ENCODE data around the gene SAMD4B. TPM values are rescaled to one million over a fixed set of nuclear protein-coding genes. Genes with fewer than 3 reads are reported as not detected.
A peak's percentile ranks its signal among the peaks of the same experiment; 100 is the strongest.

Gene SAMD4B
- 113 and 122 TPM in 2 replicates for total RNA-seq (2014; rRNA removed; shearing (Covaris generic))

- no peaks in the 10 kb centered on the region for H3K27me3 ChIP-seq (ENCODE audit: control insufficient read depth, insufficient read depth, low read length)
- peak within 1 kb of the TSS; percentile 88 for H3K4me3 ChIP-seq (ENCODE audit: insufficient read depth, low read depth, low read length)
- no peaks in the 10 kb centered on the region for H3K36me3 ChIP-seq (replicated peaks; ENCODE audit: control insufficient read depth, insufficient read depth, low read length)
- peak; percentile 100 for DNase-seq
These were observed at the start of gene SAMD4B for GRCh38 chr19:39341719-39342604. Gene SAMD4B, plus strand, starts transcription at chr19:39342421. Its CDS starts 14,473 bp downstream, at chr19:39356894.

GRCh38 chr19:39293394-39293793, 48.8 kb upstream of the SAMD4B start:
- Histone ChIP-seq H3K4me3 (ENCODE audit: insufficient read depth, low read depth, low read length) (no peak overlapping the region), H3K36me3 (replicated peaks; ENCODE audit: control insufficient read depth, insufficient read depth, low read length) (no peaks in the 10 kb centered on the region), H3K27me3 (ENCODE audit: control insufficient read depth, insufficient read depth, low read length) (peaks cover 4% of the 10 kb centered on the region; the same call in 1 of the 2 replicates)
- no peak for DNase-seq

DNA sequence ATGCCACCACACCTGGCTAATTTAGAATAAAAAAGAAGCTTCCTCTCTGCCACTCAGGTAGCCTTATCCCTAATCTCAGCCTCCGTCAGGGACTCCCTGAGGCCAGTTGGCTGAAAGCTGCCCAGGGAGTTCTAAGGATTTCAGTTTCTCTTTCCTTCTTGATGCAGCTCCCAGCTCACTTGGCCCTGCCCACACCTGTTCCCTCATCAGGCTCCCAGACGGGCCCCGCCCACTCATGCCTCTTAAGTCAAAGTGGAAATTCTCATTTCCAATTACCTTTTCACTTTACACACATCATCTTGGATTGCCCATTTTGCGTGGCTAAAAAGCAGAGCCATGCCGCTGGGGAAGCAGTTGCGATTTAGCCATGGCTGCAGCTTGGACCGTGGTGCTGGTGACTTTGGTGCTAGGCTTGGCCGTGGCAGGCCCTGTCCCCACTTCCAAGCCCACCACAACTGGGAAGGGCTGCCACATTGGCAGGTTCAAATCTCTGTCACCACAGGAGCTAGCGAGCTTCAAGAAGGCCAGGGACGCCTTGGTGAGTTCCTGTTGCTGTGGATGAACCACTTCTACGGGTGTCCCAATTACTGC, 46.1 kb upstream of the SAMD4B start, which contains the start of gene IFNL1:
IFNL1 (plus strand) TSS at position 353 of the 591 bp plus-strand sequence; CDS start at position 368, 15 bp downstream.
- DNase-seq: no peak
- peaks cover 4% of the 10 kb centered on the region; the same call in 1 of the 2 replicates for H3K27me3 ChIP-seq (ENCODE audit: control insufficient read depth, insufficient read depth, low read length)
- no peaks in the 10 kb centered on the region for H3K36me3 ChIP-seq (replicated peaks; ENCODE audit: control insufficient read depth, insufficient read depth, low read length)
- no peak within 1 kb of the TSS for H3K4me3 ChIP-seq (ENCODE audit: insufficient read depth, low read depth, low read length)

GRCh38 chr19:39296906-39297305, 45.3 kb upstream of the SAMD4B start:
- Histone ChIP-seq H3K27me3 (ENCODE audit: control insufficient read depth, insufficient read depth, low read length) (peaks cover 4% of the 10 kb centered on the region; the same call in 1 of the 2 replicates), H3K4me3 (ENCODE audit: insufficient read depth, low read depth, low read length) (no peak overlapping the region), H3K36me3 (replicated peaks; ENCODE audit: control insufficient read depth, insufficient read depth, low read length) (no peaks in the 10 kb centered on the region)
- DNase-seq: no peak

DNA sequence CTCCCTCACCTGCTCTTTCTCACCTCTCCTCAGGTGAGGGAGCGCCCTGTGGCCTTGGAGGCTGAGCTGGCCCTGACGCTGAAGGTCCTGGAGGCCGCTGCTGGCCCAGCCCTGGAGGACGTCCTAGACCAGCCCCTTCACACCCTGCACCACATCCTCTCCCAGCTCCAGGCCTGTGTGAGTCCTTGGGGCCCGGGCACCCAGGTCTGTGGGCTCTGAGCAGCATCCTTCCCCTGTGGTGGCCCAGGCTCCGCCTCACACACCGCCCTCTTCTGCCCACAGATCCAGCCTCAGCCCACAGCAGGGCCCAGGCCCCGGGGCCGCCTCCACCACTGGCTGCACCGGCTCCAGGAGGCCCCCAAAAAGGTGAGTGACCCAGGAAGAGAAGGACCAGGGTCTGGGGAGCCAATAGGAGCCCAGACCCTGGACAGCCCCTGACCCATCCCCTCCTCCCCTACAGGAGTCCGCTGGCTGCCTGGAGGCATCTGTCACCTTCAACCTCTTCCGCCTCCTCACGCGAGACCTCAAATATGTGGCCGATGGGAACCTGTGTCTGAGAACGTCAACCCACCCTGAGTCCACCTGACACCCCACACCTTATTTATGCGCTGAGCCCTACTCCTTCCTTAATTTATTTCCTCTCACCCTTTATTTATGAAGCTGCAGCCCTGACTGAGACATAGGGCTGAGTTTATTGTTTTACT, 44.1 kb upstream of the SAMD4B start:
- no peak overlapping the region for H3K4me3 ChIP-seq (ENCODE audit: insufficient read depth, low read depth, low read length)
- peaks cover 4% of the 10 kb centered on the region; the same call in 1 of the 2 replicates for H3K27me3 ChIP-seq (ENCODE audit: control insufficient read depth, insufficient read depth, low read length)
- no peak for DNase-seq
- no peaks in the 10 kb centered on the region for H3K36me3 ChIP-seq (replicated peaks; ENCODE audit: control insufficient read depth, insufficient read depth, low read length)

DNA sequence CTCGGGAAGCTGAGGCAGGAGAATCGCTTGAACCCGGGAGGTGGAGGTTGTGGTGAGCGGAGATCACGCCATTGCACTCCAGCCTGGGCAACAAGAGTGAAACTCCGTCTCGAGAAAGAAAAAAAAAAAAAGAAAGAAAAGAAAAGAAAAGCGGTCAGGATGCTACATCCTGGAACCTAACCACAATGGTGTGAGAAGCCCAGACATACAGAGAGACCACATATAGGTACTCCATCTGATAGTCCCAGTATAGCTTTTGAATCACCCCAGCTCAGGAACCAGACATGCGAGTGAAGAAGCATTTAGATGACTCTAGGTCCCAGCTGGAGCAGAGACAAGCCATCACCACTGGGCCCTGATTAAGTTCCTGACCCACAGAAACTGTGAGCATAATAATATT, 42.8 kb upstream of the SAMD4B start:
- H3K36me3 ChIP-seq (replicated peaks; ENCODE audit: control insufficient read depth, insufficient read depth, low read length): no peaks in the 10 kb centered on the region
- H3K4me3 ChIP-seq (ENCODE audit: insufficient read depth, low read depth, low read length): no peak overlapping the region
- no peak for DNase-seq
- H3K27me3 ChIP-seq (ENCODE audit: control insufficient read depth, insufficient read depth, low read length): no peaks in the 10 kb centered on the region; the same call in 1 of the 2 replicates

GRCh38 chr19:39299832-39300231, 42.4 kb upstream of the SAMD4B start:
- no peaks in the 10 kb centered on the region for H3K36me3 ChIP-seq (replicated peaks; ENCODE audit: control insufficient read depth, insufficient read depth, low read length)
- peaks cover 3% of the 10 kb centered on the region; the same call in 1 of the 2 replicates for H3K27me3 ChIP-seq (ENCODE audit: control insufficient read depth, insufficient read depth, low read length)
- no peak overlapping the region for H3K4me3 ChIP-seq (ENCODE audit: insufficient read depth, low read depth, low read length)
- no peak for DNase-seq

DNA sequence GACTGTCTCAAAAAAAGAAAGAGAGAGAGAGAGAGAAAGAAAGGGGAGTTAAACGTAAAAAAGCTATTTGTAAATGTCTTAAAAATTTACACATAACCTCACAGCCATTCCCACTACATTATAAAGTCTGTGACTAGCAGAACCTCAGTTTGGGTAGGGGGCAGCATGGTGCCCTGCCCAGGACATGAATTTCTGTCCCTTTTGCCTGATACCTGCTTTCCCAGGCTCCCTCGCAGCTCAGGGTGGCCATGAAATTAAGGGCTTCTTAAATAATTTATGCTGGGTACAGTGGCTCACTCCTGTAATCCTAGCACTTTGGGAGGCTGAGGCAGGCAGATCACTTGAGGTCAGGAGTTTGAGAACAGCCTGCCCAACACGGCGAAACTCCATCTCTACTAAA, 41.2 kb upstream of the SAMD4B start:
- no peak for DNase-seq
- Histone ChIP-seq H3K4me3 (ENCODE audit: insufficient read depth, low read depth, low read length) (no peak overlapping the region), H3K36me3 (replicated peaks; ENCODE audit: control insufficient read depth, insufficient read depth, low read length) (no peaks in the 10 kb centered on the region), H3K27me3 (ENCODE audit: control insufficient read depth, insufficient read depth, low read length) (peaks cover 12% of the 10 kb centered on the region; the same call in 1 of the 2 replicates)

DNA sequence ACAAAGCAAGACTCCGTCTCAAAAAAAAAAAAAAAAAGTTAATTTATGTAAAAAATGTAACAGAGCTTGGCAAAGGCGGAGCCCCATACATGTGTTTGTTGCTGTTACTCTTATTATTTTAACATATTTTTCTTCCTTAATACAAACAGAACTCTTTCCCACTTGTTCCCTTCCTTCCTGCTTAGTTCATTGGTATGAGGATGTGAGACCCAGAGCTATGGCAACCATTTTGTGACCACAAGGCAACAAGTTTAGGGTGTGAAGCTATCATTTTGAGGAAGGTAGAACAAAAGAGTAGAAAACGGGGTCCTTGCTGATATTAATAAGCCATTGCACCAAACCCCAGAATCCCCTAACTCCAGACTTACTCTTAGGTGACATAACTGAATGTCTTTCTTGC, 40.7 kb upstream of the SAMD4B start:
- no peaks in the 10 kb centered on the region for H3K36me3 ChIP-seq (replicated peaks; ENCODE audit: control insufficient read depth, insufficient read depth, low read length)
- peaks cover 18% of the 10 kb centered on the region for H3K27me3 ChIP-seq (ENCODE audit: control insufficient read depth, insufficient read depth, low read length)
- DNase-seq: no peak
- no peak overlapping the region for H3K4me3 ChIP-seq (ENCODE audit: insufficient read depth, low read depth, low read length)

DNA sequence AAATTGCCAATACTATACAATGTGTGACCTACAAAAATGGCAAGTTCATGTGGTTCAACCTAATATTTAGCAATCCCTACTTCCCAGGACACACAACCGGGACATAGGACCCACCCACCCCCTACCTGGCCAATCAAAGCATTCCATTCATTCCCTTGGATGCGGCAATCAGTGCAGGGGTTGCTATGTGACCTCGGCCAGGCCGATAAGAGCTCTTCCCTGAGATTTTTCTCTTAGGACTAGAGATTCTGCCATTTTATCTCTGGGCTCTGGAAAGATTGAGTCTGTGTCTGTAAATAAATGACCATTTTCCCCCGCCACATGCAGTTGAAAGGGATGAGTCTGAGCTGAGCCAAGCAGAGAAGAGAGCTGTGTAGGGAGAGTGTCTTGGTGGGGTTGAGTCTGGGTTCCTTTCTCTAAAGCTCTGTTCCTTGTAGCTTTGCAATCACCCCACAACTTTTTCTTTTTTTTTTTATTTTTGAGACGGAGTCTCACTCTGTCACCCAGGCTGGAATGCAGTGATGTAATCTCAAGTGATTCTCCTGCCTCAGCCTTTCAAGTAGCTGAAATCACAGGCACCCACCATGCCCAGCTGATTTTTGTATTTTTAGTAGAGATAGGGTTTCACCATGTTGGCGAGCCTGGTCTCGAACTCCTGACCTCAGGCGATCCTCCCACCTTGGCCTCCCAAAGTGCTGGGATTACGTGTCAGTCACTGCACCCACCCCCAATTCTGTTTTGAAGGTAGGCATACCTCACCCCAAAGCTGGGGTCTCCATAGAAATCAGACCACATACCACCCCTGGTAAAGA, 38.6 kb upstream of the SAMD4B start:
- H3K27me3 ChIP-seq (ENCODE audit: control insufficient read depth, insufficient read depth, low read length): peaks cover 35% of the 10 kb centered on the region
- H3K4me3 ChIP-seq (ENCODE audit: insufficient read depth, low read depth, low read length): no peak overlapping the region
- H3K36me3 ChIP-seq (replicated peaks; ENCODE audit: control insufficient read depth, insufficient read depth, low read length): no peaks in the 10 kb centered on the region
- peak; percentile 82 for DNase-seq

DNA sequence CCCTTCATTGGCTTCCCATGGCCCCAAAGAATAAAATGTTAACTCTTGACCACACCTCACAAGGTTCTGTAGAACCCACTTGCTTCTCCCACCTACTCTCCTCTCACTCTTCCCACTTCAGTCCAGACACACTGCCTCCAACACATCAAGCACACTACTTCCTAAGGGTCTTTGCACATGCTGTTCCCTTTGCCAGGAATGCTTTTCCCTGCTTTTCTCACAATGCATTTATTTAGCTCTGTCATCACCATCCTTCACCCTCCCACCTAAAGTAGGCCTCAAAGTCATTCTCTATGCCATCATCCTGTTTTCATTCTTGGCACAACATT, 38.1 kb upstream of the SAMD4B start:
- Histone ChIP-seq H3K36me3 (replicated peaks; ENCODE audit: control insufficient read depth, insufficient read depth, low read length) (no peaks in the 10 kb centered on the region), H3K4me3 (ENCODE audit: insufficient read depth, low read depth, low read length) (no peak overlapping the region), H3K27me3 (ENCODE audit: control insufficient read depth, insufficient read depth, low read length) (peaks cover 35% of the 10 kb centered on the region)
- DNase-seq: no peak

DNA sequence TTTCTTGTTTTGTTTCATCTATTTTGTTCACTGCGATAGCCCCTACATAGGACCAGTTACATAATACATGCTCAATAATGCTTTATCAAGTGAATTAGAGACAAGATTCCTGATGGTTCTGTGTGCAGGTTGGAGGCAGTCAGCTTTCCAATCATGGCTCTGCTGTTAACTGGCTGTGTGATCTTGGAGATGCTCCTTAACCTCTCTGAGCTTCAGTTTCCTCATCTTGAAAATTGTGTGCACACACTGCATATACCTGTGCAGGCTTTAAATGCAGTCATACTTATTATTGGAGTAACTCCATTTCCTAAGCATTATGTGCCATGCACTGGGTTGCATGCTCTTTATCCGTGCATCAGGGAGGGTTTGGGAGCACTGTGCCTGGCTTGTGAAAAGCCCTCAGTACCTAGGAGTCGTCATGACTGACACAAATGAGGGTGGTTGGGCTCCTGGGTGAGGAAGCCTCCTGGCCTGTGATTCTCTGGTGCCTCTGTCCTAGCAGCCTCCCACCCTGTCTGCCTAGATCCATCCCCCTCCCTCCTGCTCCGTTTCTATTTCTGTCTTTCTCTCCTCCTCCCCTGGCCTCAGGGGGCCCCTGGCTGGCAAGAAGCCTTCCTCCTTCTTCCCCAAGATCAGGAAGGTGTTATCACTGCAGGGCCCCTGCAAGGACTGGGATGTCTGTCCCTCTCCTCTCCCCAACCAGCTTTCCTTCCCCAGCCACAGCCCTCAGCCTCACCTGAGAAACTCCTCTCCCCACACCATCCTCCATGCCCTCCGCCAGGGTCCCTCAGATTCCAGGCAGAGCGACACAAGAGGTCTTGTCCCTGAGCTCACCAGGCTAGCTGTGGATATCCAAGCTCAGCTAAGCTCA, 37.3 kb upstream of the SAMD4B start:
- Histone ChIP-seq H3K4me3 (ENCODE audit: insufficient read depth, low read depth, low read length) (no peak overlapping the region), H3K36me3 (replicated peaks; ENCODE audit: control insufficient read depth, insufficient read depth, low read length) (no peaks in the 10 kb centered on the region), H3K27me3 (ENCODE audit: control insufficient read depth, insufficient read depth, low read length) (peaks cover 35% of the 10 kb centered on the region)
- no peak for DNase-seq

DNA sequence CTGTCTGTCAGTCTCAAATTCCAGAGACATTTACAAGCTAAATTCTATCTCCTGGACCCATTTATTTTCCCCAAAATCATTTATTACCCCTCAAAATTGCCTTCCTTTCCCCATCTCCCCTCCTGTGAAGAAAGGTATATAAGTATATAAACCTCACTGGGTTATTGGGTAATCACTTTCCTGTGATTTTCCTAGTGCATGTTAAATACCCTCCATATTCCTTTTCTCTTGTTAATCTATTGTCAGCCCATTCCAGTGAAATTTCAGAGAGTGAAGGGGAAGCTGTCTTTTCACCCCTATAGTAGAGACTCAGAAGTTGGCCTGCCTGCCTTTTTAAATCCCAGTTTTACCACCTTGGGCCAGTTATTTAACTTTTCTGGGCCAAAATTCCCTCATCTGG, 36.1 kb upstream of the SAMD4B start:
- no peak for DNase-seq
- Histone ChIP-seq H3K4me3 (ENCODE audit: insufficient read depth, low read depth, low read length) (no peak overlapping the region), H3K27me3 (ENCODE audit: control insufficient read depth, insufficient read depth, low read length) (peaks cover 35% of the 10 kb centered on the region), H3K36me3 (replicated peaks; ENCODE audit: control insufficient read depth, insufficient read depth, low read length) (no peaks in the 10 kb centered on the region)

All from H7 (cell line).